ENCODE results near the gene HIGD2A.

The HIGD2A gene

DNA sequence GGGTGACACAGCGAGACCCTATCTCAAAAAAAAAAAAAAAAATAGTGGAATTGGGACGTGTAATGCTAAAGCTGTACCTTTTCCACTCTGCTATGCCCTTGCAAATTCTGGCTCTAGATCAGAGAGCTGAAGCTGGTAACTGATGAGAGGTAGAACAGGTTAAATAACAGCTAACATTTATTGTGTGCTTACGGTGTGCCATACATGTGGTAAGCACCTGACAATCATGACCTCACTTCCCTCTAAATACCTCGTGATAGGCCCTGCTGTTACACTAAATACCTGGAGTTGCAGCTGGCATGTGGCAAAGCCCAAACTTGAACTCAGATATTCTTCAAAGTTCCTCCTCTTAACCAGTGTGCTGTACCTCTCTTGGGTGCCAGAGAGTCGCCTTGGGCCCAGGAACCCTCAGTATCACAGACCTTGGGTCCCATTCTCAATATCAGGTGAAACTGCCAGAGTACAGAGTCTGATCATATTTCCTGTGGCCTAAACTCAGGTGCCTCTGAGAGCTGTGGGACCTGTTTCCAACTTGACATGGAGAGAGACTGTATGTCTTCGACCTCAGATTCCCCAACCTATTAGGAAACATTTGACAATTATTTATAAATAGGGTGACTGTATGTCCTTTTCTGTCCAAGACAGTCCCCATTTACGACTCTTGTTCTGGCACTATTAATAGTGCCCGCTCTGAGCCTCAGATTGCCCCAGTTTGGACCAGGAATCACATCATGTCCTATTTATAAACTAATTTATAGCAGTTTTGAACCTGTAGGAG lies 18.4 kb upstream of the HIGD2A start:
- no peak for DNase-seq (ENCODE audit: low read depth)

DNA sequence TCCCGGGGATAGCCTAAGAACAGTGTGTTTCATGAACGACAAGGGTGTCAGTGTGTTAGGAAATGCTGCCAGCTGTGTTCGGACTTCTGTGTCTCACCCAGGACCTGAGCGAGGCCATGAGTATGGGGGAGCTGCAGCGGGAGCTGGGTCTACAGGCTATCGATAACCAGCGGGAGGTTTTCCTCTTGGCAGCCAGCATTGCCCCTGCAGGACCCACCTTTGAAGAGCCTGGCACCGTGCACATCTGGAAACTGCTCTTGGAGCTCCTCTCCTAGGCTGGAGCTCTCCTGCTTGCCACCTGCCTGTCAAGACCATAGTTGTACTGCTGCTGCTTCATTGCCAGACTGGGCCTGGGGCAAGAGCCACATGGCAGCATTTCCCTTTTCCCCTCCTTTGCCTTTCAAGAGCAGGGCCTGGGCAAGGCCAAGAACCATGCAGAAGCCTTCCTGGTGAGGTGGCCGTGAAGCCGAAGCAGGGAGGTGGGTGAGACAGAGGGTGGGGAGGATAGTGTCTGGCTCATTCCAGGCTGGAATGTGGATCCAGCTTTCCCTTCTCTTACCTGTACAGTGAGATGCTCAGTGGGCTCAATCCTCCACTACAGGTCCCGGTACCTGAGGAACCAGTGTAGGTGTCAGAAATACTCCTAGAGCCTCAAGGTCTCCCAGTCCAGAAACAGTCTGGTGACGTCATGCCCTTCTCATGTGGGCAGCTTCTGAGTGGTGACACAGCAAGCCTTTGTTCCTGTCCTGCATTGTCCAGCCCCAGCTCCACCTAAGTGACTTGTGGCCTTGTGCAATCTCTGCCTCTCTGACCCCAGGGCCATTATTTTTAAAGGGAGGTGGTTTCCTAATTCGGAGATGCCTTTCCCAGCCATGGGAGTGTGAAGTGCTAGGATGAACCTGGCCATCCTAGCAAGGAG lies 16.7 kb upstream of the HIGD2A start:
- DNase-seq (ENCODE audit: low read depth): no peak

DNA sequence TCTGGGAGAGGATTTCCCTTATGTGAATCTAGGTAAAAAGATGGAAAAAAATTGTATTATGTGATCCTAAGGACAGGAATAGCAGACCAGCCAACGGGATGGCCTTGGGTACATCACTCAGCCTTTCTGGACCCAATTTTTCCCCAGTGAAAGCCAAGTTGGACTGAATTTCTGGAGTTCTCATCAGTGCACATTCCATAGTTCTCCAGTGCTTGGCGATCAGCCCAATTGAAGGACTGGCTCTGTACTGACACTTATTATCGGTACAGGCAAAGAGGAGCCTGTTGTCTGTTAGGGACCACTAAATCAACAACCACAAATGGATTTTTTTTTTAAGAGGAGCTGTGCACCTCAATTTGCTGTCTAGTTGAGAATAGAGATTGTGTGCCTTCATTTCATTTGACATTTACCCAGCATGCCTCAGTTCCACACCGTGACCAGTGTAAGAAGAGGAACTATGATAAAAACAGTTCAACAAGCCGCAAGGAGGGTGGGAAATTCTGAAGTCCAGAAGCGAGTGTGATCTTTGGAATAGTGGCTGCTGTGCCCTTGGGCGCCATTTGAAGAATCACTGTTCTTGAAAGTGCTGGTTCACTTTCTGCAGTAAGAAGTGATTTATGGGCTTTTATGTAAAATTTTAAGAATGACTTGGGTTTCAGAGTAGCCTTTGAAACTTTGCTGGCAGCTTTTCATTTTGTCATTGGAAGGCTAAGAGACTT lies 15.3 kb upstream of the HIGD2A start:
- DNase-seq (ENCODE audit: low read depth): no peak

DNA sequence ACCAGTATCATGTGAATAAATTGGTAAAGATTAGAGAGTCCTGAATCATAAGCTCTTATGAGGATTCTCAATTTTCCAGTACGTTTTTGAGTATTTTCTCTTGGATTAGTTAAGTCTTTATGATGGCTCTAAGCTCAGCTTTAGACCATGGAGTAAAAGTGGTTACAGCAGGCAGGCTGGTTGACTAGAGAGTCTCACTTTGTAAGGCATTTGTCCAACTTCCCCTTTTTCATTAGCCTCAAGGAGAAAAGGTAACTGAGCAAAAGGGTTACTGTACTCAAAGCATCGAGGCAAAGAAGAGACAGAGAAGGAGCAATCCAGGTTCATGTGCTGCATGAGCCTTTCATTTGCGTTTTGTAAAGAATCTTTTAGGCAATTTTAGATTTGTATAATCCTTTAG lies 8.7 kb upstream of the HIGD2A start:
- no peak for DNase-seq (ENCODE audit: low read depth)

DNA sequence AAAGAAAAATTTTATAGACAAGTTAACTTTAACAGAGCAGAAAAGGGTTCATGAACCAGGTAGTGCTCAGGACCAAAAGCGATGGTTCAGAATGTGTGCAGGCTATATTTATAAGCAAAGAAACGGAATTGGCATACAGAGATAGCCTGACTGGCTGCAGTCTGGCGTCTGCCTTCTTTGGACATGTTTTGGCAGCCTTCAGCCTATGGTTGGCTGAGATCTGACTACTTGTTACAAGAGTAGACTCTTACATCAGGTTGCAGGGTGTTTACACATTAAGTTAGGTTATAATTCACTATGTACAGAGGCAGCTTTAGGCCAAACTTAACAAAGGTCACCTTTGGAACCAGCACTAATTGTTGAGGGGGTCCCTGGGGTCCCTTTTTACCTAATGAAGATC lies 7.1 kb upstream of the HIGD2A start:
- DNase-seq (ENCODE audit: low read depth): no peak

DNA sequence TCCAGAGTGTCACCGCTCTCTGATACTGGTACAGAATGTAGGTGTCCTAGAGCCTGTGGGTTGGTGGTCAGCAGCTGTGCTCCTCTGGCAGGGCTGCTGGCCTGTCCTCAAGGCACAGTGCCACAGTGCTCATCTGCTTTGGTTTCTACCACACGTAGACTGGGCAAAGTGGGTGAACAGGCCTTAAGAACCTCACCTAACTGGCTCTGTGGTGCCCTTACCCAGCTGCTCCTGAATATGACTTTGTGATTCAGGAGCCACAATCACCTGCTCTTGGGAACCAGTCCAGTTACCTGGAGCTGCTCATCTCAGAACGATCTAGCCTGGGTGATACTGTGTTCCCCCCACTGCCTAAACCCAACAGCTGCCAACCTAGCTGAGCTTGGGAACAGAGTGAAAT lies 6.6 kb upstream of the HIGD2A start:
- no peak for DNase-seq (ENCODE audit: low read depth)

DNA sequence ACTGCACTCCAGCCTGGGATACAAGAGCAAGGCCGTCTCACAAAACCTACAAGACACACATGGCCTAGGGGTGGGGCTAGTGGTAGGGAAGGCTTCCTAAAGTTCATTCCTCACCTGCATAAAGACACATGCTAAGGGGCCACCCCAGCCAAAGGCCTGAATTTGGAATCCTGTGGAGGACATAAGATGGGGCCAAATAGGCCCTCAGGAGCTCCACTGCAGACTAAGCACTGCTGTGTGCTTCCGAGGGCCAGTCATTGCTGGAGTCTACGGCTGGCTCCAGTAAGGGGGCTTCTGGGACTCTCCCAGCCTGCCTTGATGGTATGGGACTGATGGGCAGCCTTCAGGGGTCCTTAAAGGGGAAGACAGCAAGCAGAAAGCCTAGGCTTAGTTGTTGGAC lies 5.8 kb upstream of the HIGD2A start:
- DNase-seq (ENCODE audit: low read depth): no peak

DNA sequence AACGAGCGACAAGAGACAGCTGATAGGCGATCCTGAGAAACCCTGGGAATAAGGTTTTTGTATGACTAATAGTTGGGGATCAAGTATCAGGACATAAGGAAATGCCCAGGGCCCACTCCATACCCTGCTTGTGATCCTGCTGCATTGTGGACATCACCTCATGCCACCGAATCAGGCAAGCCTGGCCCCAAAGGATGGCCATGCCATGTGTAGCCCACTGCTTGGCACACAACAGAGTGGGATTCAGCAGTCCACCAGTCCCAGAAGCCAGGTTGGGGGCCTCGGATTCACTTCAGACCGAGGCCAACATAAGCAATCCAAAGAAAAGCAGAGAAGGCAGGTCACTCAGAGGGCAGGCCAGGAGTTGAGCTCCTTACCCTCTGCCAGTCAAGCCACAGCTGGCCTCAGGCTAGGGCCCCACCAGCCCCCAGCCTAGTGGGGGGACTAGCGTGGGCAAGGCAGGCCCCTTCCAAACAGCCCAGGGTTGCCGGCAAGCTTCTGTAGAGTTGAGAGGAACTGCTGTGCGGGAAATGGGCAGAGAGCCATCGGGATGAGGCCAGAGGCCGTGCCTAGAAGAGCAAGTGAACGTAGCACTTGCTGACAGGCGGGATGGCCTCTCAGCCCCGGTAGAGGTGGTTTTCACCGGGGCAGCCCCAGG lies 5.2 kb upstream of the HIGD2A start:
- no peak for DNase-seq (ENCODE audit: low read depth)

DNA sequence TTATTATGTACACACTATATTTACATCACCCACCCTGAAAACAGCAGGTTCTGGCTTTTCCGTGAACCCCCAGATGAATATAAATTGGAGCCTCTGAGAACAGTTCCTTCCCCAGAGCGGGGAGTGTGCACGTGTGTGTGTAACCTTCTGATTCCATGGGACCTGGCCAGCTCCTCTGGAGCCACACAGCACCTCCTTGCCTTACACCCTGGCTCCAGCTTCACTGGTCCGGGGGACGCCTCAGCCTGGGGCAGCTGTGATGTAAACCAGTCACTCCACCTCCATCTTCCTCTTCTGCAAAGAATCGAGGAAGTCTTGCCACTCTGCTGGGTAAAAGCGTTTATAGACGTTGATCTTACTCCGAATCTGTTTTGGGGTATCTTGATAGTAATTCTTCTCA lies 4.6 kb upstream of the HIGD2A start:
- DNase-seq (ENCODE audit: low read depth): no peak

DNA sequence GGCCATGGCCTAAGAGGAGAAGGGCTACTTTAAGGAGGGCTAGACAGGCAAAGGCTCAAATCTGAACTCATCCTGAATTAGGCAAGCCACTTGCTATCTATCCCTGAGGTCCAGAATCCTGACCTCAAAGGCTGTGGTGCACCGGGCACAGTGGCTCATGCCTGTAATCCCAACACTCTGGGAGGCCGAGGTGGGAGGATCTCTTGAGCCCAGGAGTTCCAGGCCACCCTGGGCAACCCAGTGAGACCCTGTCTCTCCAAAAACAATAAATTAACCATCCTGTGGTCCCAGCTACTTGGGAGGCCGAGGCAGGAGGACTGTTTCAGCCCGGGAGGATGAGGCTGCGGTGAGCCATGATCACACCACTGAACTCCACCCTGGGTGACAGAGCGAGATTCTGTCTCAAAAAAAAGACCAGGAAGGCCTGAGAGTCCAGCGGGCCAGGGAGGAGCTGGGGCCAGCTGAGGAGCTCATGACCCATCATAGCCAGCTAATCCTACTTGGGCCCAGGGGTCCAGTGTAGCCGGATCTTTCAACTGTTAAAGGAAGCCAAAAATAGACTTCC lies 4.1 kb upstream of the HIGD2A start:
- no peak for DNase-seq (ENCODE audit: low read depth)

DNA sequence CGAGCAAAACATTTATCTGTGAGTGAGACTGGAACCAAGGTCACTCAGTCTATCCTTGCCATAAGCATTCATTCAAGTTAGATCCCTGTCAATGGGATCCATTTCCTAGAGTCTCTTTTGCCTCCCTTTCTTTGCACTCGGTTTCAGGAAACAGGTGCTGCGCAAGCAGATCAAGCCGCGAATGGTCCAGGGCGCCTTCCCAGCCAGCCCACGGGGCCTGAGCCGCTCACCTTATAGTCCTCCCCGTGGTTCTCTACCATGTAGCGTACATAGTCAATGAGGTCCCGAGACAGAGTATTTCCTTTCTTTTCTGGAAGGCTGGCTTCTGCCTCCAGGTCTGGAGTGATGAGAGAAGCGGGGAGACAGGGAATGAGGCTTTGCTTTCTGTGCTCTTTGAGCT lies 3.6 kb upstream of the HIGD2A start:
- DNase-seq (ENCODE audit: low read depth): no peak

DNA sequence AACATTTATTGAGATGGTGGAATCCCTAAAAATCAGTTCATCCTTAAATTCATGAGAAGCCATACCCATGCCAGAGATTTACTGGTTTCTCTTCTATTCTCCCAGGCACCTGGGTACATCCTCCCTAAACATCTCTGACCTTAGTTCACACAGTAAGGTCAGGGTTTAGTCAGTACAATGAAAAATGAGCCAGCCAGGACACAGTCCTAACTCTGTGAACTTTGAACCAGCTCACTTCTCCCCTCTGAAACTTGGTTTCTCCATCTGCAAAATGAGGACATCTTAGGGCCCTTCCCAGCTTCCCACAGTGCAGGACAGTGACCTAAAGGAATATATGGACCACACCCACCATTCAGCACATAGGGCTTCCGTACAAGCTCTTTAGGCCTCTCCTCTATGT lies 2.1 kb upstream of the HIGD2A start:
- no peak for DNase-seq (ENCODE audit: low read depth)

DNA sequence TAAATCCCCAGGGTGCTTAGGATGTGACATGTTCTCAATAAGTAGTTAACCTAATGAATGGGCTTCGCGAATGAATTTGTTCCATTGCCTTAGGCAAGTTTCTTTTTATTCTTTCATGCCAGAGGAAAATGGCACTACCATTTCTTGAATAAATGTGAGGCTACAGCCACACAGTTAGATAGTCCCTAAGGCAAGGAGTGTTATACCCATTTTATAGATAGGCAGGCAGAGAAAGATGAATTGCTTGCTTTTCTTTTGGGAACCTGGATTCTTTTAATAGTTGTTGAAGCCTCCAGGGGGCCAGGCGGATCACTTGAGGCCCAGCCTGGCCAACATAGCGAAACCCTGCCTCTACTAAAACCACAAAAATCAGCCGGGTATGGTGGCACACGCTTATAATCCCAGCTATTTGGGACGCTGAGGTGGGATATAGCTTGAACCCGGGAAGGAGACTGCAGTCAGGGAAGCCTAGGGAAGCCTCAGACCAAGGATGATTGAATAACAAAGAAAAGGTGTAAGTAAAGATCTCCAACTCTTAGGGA lies 1.1 kb upstream of the HIGD2A start:
- no peak for DNase-seq (ENCODE audit: low read depth)

DNA sequence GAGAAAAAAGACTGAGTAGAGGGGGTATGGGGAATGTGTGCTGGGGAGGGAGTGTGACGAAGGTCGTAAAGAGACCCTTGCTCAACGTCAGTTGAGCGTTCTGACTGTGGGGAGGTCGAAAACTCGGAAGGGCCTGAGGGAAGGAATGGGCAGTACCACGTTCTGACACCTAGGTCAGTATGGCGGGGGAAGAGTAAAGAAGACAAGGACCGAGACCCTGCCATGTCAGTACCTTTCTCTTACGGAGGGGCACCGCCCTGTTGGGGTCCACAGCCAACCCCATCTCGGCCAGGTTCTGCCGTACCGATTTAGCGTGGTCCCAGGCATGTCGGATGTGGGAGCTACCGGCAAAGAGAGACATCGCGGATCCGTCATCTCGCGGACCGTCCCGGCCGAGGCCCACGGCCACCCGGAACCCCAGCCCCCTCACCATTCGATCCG lies 528 bp upstream of the HIGD2A start:
- DNase-seq (ENCODE audit: low read depth): no peak

DNA sequence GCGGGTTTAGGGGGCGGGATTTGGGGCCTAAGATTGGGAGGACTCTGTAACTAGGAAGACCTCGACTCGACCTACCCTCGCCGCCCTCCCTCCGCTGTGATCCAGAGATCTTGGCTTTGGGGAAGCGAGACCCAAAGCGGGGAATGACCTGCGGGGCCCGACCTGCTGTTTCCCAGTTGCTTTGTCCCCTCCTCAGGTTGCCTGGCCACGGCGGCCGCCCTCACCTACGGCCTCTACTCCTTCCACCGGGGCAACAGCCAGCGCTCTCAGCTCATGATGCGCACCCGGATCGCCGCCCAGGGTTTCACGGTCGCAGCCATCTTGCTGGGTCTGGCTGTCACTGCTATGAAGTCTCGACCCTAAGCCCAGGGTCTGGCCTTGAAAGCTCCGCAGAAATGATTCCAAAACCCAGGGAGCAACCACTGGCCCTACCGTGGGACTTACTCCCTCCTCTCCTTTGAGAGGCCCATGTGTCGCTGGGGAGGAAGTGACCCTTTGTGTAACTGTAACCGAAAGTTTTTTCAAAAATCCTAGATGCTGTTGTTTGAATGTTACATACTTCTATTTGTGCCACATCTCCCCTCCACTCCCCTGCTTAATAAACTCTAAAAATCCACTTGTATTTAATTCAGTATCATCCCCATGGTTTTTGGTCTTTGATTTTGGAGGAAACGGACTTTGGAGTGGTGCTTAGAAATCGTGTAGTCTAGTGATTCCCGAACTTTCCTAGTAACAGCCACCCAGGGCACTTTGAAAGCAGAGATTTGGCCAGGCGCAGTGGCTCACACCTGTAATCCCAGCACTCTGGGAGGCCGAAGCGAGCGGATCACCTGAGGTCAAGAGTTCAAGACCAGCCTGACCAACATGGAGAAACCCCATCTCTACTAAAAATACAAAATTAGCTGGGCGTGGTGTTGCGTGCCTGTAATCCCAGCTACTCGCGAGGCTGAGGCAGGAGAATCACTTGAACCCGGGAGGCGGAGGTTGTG lies 878 bp downstream of the HIGD2A start:
- DNase-seq (ENCODE audit: low read depth): no peak

DNA sequence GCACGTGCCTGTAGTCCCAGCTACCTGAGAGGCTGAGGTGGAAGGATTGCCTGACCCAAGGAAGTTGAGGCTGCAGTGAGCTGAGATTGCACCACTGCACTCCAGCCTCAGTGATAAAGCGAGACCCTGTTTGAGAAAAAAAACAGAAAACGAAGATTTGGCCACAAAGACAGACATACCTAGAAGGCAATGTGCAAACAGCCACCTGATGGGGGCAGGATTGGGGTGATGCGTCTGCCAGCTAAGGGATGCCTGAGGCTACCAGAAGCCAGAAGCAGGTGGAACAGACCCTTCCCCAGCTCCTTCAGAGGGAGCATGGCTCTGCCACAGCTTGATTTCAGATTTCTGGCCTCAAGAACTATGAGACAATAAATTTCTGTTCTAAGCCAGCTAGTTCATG lies 2.9 kb downstream of the HIGD2A start:
- no peak for DNase-seq (ENCODE audit: low read depth)

DNA sequence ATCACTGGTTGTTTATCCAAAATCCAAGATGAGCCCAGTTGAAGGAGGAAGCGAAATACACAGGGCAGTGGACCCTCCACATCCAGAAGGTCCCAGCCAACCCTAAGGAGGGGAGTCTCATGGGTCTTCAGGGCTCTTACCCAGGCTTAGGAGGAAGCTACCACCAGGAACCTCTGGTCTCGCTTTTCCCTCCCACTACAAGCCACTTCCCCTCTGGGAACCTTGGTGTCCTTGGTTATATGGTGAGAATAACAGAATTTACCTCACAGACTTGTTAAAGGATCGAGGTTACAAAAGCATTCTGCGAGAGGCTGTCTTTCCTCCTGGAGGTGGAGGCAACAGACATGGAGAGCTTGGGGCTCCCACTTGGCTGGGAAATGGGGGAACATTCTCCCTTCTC lies 3.4 kb downstream of the HIGD2A start:
- DNase-seq (ENCODE audit: low read depth): no peak

DNA sequence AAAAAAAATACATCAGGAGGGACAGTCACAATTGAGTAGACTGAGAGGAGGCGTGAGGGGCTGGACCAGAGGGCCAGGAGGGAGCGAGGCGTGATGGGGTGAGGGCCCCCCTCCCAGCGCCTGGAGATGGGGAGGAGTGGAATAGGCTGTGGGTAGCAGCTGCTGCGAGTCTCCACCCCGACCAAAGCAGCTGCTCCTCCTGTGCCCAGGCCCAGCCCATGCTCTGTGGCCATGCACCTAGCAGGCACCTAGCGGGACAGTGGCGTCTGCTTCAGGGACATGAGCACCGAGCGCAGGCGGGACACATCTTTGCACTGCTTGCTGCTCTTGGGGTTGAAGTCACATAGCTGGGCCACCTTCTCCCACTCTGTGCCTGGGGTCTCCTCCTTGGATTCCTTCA lies 4.0 kb downstream of the HIGD2A start:
- no peak for DNase-seq (ENCODE audit: low read depth)

DNA sequence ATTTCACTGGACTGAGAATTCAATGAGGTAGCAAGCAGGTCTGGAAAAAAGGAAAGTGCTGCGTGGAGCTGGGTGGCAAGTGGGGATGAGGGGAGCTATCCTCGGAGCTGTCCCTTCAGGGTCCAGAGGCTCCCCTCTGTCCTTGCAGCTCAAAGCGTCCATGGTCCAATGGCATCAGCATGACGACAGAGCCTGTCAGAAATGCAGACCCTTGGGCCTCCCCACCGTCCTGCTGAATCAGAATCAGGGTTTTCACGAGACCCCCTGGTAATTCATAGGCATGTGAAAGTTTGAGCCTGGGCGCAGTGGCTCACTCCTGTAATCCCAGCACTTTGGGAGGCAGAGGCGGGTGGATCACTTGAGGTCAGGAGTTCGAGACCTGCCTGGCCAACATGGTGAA lies 5.5 kb downstream of the HIGD2A start:
- DNase-seq (ENCODE audit: low read depth): no peak
